ENCODE data around the gene MFSD6.
"Not testable (repeated sequence)": the region's sequence is repeated elsewhere in the genome, so short reads cannot be mapped to it uniquely, and the experiment has no call there.

MFSD6 gene

DNA sequence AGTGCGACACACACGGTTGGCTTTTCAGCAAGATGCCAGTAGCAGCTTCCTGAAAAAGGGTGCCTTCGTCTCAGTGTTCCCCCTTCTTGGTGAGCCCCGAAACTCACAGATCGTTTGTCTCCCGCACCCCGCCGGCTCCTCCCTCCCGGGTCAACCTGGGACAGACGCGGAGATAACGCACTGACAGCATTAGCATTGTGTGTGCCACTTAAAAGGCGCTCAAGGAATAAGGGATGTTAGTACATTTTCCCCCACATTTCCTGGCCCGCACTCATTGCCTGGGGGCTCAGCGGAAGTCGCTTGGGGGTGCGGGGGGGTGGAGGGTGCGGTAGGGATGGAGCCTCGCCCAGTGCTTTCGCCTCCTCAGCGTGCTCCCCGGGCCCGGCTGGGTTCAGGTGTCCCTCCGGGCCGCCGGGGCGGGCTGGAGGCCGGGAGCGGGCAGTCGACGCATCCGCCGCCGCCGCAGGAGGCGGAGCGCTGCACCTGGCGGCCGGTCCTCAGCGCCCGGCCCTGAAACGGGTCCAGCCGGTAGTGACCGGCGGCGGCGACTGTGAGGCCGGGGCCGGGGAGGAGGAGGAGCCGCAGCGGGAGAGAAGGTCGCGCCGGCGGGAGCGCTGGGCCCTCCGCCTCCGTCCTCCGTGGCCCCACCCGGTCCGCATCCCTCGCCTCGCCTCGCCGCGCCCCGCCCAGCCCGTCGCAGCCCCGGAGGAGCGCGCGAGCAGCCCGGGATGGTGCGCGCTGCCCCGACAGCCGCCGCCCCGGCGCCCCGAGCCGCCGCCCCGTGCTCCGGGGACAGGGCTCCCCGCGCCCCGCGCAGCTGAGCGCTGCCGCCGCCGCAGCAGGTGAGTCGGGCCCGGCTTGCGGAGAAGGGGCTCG, at the start of gene MFSD6:
Gene MFSD6, plus strand, starts transcription at position 694 of the 876 bp plus-strand sequence. CDS start 27,675 bp downstream, outside the sequence.
- no peak for DNase-seq

DNA sequence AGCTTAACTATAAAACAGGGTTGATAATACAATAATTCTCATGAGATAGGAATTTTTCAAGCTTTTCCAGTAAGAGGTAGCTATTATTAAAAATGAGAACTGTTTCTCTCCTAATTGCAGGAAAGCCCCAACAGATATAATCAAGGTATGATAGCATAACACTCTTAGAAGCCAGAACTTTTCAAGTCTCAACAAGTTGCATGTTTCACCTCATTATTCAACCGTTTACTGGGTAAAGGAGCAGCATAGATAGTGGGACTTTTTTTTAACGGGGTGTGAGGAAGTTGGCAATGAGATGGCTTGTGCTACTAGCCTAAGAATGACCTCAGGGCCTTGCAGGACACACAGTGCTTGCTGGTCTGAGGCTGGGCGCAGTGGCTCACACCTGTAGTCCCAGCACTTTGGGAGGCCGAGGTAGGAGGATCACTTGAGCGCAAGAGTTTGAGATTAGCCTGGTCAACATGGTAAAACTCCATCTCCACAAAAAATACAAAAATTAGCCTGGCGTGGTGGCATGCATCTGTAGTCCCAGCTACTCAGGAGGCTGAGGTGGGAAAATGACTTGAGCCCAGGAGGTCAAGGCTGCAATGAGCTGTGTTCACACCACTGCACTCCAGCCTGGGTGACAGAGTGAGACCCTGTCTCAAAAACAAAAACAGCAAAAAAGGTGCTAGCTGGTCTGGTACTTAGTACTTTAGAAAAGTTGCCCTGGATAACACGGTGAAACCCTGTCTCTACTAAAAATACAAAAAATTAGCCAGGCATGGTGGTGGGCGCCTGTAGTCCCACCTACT, 49.3 kb upstream of the MFSD6 start:
- not testable (repeated sequence) for DNase-seq

DNA sequence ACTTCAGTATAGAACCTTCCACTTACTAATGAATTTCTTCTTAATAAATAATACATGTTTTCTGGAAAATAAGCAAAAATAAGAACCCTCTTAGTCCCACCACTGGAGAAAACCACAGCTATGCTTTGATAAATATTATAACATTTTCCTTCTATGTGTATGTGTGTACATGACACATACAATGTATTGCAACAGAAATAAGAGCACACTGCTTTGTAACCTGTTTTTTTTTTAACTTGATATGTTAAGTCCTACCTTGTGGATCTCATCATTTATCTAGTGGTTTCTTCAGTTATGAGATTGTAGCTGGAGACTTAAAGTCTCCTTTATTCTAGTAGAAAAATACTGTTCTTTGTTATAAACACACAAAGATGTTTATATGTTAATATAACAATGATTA, 47.6 kb upstream of the MFSD6 start:
- DNase-seq, result no peak

DNA sequence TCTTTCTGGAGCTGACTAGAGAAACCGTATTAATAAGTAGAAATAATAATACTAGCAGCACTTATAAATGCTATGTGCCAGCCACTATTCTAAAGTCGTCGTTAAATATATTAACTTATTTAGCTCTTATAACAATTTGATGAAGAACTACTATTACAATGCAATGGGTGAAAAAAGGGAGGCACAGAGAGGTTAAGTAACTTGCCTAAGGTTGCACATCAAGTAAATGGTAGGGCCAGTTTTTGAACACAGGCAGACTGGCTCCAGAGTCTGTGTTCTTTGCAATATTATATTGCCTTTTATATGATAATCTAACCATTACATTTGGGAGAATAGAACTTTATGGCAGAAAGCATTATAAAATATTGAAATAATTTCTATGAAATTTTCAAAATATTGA, 47.2 kb upstream of the MFSD6 start:
- no peak for DNase-seq

DNA sequence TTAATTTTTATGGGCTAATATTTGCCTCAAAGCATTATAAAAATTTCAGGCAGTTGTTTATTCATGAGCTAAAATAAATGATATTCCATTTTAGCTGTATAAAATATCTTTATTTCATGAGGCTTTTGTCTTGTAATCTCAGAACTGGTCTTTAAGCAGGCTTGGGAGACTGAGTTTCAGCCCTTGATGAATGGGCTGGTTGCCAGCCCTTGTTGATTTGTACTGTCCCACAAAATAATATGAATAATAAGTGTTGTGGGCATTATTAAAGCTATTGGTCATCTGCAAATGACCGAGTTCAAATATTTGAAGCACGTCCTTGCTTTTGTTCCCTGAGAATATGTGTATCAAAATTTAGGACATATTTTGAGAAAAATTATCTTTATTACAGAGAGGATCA, 46.6 kb upstream of the MFSD6 start:
- DNase-seq, result no peak

DNA sequence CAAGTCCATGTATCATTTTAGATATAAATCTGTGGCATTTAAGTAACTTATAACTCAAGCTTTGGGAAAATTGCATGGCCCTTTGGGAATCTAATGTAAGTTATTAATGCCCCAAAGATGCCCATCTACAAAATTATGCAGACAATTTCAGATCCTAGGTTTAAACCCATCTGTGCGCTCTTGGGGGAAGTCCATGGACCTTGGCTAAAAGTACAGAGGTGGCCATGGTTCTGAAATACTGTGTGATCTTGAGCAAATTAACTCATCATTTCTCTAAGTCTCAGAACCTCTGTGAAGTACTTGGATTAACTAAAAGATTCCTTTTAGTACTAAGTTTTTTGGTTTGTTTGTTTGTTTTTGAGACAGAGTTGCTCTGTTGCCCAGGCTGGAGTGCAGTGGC, 45.3 kb upstream of the MFSD6 start:
- DNase-seq, result no peak

DNA sequence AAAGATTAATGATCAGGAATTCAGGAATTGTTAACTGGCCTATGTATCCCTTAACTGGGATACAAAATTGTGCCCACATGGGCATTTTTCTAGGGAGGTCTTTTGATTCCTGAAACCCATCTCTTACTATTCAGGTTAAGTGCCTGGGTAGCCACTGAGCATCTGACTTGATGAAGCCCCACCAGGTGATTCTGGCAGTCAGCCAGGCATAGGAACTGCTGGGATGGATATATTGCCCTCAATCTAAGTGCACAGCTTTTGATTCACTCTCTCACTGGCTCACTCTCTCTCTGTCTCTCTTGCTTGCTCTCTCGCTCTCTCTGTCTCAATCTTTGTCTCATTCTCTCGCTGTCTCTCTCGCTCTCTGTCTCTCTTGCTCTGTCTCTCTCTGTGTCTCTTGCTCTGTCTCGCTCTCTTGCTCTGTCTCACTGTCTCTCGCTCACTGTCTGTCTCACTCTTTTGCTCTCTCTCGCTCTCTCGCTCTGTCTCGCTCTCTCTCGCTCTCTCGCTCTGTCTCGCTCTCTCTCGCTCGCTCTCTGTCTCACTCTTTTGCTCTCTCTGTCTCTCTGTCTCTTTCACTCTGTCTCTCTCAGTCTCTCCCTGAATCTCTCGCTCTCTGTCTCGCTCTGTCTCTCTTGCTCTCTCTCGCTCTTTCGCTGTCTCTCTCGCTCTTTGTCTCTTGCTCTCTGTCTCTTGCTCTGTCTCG, 42.5 kb upstream of the MFSD6 start:
- DNase-seq, result no peak

DNA sequence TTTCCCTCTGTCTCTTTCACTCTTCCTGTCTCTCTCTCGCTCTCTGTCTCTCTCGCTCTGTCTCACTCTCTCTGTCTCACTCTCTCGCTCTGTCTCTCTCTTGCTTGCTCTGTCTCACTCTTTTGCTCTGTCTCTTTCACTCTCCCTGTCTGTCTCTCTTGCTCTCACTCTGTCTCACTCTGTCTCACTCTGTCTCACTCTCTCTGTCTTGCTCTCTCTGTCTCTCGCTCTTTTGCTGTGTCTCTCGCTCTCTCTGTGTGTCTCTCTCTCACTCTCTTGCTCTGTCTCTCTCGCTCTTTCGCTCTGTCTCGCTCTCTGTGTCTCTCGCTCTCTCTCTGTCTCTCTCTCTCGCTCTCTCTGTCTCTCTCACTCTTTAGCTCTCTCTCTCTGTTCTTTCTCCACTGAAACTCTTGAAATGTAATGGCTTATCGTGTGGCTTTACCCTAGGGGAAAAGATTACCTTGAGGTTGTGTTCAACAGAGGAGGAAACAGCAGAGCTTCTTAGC, 41.9 kb upstream of the MFSD6 start:
- DNase-seq, result no peak

DNA sequence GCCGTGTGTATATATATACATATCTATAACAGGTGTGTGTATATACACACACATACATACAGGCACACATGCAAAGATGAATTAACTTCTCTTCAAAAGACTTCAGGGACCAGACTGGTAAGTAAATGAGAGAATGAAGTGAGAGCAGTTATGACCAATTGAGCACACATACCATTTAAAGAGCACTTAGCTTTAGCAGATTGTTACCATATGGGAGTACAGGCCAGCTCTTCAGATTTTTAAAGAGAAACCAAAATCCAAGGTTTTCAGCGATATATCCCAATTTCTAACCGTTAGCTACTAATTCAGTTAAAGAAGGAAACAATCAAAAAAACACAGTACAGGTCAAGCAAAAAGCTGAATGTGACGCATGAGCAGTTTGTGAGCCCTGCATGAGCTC, 41.1 kb upstream of the MFSD6 start:
- DNase-seq, result no peak

DNA sequence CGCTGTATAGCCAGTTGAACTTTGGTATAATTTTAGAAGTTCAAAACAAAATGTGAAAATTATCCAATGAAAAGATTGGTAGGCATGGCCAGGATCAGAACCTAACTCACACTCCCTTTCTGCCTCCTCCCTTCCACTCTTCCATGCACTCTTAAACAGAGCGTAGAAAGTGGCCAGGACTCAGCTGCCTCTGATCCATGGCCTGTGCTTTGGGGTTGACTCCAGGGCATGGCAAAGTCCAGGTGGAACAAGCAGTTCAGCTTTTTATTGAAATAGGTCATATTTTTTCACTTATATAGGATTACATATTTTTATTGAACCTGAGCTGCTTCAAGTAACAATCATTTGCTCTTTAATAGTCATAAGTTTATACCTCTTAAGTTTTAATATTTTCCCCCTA, 38.5 kb upstream of the MFSD6 start:
- no peak for DNase-seq

DNA sequence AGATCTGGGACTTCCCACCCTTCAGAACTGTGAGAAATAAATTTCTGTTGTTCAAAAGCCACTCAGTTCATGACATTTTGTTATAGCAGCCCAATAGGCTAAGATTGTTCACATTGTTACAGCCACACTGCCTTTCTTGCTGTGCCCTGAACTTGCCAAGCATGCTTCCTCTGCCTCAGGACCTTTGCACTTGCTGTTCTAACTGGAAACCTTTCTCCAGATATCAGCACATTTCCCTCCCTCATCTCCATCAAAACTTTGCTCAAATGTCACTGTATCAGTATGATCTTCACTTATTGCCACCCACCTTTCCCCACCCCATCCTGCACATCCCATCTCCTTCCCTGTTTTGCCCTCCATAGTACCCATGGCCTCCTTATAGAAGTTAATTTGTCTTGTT, 32.1 kb upstream of the MFSD6 start:
- no peak for DNase-seq

DNA sequence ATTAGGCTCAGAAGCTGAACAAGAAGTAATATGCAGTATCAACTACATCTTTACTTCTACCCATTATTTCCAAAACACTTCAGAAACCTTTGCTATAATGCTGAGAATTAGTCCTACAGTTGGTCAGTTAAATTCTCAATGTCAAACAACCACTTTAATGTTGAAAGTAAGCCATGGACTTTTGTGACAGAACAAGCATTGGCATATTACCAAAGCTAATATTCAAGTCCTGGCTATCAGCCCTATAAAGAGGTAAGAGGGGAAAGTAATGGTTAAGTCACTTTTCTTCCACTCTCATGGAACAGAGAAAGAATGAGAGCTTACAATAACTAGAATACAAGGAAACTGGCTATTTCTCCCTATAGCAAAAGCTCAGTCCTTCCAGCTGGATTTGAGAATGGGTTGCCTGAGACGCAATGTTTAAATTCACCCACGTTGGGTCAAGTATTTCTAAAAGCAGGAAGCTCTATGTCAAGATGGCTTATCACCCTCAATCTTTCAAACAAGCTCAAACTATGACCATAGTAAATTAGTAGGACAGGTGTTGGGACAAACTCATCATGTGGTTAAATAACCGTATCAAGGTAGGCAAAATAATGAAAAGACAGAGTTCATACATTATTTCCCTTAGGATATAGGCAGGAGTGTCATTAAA, 31.4 kb upstream of the MFSD6 start:
- DNase-seq, result no peak

DNA sequence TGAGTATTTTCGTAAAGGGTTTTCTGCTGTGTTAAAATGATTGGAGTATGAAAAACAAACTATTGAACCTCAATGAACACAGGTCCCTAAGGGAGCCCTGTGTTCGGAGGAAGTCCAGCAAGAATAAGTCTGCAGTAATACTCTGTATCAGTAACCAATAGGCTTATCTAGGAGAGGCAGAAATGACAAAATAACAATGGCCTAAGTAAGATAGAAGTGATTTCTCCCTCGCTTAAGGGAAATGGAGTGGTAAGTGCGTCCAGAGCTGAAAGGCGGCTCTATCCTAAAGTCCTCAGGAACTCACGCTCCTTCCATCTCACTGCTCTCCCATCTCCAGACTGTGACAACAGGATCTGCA, 29.3 kb upstream of the MFSD6 start:
- DNase-seq, result no peak

DNA sequence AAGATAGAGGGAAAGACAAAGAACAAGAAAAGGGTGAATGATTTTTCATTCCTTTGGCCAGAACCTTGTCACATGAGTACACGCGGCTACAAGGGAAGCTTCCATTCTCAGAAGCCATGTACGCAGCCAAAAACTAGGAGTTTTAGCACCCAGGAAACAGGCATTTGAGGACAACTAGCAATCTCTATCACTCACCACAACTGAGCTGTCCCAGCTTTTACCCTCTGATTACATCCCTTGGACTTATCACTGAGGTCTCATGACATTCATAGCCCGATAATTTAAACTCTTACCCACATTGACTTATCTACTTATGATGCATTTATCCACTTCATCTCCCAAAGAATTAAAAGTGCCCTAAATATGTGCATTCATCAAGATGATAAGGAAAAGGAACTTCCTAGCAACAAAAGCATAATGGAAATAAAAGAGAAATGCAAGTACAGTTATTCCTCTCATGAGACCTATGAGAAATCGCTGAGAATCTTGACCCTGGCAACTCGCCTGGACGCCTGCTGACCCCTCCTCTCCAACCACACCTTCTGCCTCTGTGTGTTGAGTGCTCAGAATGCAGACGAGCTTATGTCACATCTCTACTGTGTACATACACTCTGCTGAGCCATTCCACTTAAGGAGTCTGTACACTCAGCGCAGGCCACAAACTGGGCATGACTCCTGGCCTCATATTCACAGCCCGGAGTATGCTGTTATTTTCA, 28.7 kb upstream of the MFSD6 start:
- no peak for DNase-seq

DNA sequence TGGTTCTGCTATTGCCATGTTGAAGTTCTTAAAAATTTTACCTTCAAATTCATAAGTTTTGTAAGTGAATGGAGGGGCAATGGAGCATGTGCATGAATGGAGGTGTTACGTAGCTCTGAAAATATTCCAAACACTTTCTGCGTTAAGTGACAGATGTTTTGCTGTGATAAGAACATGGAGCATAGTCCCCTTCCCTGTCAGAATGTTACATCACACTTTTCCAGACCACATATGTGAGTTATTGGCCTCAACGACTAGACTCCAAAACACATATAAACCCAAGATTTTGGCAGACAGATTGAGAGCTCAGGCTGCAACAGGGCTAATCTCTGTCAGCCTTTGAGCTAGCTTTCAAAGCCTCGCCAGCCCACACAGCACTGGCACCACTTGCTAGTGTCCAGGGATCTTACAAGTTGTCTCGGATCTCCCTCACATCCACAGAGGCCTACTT, 27.2 kb upstream of the MFSD6 start:
- no peak for DNase-seq

DNA sequence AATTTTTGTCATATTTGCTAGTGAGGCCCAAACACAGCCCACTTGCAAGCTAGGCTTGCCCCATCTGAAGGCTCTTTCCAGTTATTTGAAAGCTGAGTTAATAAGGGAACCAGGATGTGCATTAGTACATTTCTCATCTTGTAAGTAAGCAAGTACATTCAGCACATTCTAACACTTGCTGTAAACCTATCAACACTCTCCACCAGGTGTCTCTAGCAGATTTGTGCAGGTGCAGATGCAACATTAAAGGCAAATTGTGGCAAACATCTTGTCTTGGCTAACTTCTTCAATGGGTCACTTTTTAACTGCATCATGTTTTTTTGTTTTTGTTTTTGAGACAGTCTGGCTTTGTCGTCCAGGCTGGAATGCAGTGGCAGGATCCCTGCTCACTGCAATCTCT, 25.3 kb upstream of the MFSD6 start:
- peak in 1 of 2 experiments; percentile 47 for DNase-seq

DNA sequence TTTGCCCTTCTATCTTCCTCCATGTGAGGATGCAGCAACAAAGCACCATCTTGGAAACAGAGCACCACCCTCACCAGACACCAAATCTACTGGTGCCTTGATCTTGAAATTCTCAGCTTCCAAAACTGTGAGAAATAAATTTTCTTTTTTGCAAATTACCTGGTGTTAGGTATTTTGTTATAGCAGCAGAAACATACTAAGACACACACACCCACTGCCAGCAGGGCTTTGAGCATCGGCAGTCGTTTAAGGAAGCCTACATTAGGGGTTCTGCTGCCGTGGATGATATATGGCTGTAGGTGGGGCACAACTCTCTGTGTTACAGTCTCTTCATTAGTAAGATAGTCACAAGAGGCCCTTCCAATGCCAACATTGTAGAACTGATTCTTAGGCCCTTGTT, 20.7 kb upstream of the MFSD6 start:
- DNase-seq, result no peak

DNA sequence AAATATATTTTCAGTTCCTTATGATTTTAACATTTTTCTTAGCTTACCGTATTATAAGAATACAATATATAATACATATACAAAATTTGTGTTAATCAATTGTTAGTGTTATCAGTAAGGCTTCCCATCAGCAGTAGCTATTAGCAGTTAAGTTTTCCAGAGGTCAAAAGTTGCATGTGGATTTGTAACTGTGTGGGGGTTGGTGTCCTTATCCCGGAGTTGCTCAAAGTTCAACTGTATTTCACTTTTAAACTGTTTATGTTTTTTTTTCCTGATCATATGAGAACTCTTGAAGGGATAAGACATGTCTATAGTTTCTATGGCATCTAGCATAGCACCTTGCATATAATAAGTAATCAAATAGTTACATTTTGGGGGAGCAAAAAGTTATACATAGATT, 11.9 kb upstream of the MFSD6 start:
- no peak for DNase-seq

DNA sequence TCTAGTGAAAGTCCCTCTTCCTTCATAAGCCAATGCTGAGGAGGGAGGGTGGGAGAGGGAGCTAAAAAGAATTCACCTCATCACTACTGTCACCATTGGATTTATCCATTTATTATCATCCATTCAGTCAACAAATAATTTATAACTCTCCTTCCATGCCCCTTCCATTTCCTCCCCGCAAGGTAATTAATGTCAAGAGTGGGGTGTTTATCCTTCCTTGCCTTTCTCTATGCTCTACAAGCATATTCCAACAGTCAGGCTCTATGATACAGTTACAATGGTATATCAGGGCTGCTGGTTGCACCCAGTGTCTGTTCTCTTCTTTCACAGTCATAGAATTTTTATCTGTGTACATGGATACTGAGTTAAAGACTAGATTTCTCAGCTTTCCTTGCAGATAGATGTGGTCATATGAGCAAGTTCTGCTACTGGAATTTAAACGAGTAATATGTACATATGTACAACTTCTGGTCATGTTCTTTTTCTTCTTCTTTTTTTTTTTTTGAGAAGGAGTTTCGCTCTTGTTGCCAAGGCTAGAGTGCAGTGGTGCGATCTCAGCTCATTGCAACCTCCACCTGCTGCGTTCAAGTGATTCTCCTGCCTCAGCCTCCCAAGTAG, 5.1 kb upstream of the MFSD6 start:
- DNase-seq, result no peak

DNA sequence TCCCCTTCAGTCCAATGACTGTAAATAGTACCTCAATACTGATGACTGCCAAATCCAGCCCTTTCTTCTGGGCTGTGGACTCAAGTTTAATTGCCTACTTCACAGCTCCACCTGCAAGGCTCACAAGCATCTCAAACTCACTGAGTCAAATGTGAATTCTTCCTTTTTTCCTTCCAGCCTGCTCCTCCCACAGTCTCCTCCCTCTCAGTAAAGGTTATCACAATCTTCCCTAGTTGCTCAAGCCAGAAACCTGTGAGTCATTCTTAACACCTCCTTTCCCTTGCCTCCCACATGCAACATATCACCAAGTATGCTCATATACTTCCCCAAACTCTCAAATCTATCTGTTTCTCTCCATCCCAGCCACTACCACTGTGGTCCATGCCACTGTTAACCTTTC, 3.7 kb upstream of the MFSD6 start:
- DNase-seq, result no peak

DNA sequence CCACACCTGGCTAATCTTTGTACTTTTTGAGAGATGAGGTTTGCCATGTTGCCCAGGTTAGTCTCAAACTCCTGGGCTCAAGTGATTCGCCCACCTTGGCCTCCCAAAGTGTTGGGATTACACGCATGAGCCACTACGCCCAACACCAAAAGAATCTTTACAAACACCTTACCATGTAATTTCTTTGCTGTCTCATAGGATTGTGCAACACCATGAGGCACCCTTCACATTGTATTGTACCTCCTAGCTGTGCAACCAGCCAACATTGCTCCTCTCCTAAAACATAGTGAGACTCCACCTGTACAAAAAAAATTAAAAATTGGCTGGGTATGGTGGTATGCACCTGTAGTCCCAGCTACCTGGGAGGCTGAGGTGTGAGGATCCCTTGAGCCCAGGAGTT, 3.1 kb upstream of the MFSD6 start:
- DNase-seq, result no peak

DNA sequence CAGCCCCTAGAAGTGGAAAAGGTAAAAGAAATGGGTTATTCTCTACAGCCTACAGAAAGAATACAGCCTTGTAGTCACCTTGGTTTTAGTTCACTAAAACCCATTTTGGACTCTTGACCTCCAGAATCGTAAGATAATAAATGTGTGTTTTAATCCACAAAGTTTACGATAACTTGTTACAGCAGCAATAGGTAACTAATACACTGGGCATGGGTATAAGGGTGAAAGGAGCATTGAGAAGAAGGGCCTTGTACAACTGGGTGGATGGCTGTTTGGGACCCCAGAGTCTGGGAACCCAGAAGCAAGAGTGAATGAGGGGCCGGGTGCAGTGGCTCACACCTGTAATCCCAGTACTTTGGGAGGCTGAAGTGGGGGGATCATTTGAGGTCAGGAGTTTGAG, 2.2 kb upstream of the MFSD6 start:
- DNase-seq, result no peak

All from cerebellar nuclear complex (tissue), 1 donor.